ENCODE data around the gene NCBP3.
A peak's percentile ranks its signal among the peaks of the same experiment; 100 is the strongest.
"Not testable (repeated sequence)": the region's sequence is repeated elsewhere in the genome, so short reads cannot be mapped to it uniquely, and the experiment has no call there.

Gene NCBP3

GRCh38 chr17:3851461-3852100 is 5.5 kb upstream of the NCBP3 start:
- no peak for DNase-seq

DNA sequence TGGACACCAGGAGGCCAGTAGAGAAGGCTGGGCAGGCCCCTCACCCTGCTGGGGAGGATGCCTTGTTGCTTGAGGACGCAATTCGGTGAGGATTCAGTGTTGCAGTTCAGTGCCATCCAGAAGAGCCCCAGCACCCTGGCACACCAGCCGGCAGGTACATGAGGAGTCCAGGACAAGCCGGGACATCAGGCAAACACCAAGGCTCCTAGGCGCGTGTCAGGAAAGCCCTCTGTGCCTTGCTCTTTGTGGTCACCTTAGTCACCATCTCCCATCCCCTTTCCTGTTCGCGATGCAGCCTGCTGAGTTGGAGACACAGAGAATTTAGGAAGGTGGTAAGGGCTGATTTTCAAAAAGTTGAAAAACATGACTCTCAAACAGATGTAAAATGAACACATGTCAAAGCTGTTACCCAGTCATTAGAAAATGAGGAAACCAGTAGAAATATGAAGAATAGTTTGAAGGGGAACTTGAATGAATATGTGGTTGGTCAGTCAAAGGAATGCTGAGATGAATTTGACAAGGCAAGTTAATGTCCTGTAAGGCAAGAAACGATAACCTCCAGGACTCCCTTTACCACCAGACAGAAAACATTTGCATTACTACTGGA is 2.3 kb upstream of the NCBP3 start:
- DNase-seq: no peak

DNA sequence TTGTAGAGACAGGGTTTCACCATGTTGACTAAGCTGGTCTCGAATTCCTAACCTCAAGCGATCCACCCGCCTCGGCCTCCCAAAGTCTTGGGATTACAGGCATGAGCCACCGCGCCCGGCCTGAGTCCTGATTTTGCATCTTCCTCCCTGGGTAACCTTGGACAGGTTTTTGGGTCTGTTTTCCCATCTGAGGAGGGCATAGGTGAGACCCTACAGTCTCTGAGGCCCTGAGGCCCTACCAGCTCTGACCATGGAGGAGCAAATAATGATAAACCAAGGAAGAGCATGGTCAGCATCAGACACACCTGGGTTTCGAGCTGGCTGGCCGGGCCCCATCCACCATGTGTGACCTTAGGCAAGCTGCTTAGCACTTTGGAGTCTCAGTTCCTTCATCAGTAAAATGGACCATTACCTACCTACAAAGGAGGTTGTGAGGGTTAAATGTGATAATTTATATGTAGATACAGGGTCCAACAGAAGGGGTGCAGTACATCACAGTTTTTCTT is 1.2 kb upstream of the NCBP3 start:
- no peak for DNase-seq

GRCh38 chr17:3846437-3847164 is 555 bp upstream of the NCBP3 start:
- DNase-seq: no peak

- peak in 2 of 56 donors; percentile 19 to 38 for DNase-seq
Measured at GRCh38 chr17:3845291-3845620, 790 bp downstream of the NCBP3 start.

GRCh38 chr17:3844556-3844955 is 1.5 kb downstream of the NCBP3 start:
- not testable (repeated sequence) for DNase-seq

DNA sequence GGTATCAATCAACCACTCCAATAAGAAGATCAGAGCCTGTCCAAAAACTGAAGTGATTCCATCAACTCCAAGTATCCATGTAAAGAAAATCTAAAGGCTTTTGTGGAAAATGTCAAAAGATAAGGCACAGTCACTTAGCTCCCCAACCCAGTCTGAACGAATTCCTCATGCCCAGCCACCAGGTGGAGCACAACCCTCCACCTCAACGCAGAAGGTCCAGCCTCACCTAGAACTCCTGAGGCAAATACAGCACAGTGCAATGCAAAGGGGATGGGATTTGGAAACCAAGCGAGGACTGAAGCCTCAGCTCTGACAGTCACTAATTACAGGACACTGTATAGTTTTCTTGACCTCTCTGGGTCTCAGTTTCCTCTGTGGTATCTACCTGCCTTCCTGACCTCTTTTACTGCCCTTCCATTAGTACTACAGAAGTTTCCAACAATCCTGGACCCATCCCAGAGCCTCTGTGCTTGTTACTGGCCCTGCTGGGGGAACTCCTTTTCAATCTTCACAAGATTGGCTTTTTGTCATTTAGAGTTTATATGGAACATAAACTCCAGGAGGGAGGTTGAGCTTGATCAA is 2.0 kb downstream of the NCBP3 start:
- DNase-seq: peak in 2 of 56 donors; percentile 13 to 14

- no peak for DNase-seq
Measured at GRCh38 chr17:3838206-3838605, 7.8 kb downstream of the NCBP3 start.

GRCh38 chr17:3836551-3836950 is 9.5 kb downstream of the NCBP3 start:
- no peak for DNase-seq

GRCh38 chr17:3835410-3836229 is 10.4 kb downstream of the NCBP3 start:
- no peak for DNase-seq

- DNase-seq: no peak
Measured at GRCh38 chr17:3834811-3835210, 11.2 kb downstream of the NCBP3 start.

DNA sequence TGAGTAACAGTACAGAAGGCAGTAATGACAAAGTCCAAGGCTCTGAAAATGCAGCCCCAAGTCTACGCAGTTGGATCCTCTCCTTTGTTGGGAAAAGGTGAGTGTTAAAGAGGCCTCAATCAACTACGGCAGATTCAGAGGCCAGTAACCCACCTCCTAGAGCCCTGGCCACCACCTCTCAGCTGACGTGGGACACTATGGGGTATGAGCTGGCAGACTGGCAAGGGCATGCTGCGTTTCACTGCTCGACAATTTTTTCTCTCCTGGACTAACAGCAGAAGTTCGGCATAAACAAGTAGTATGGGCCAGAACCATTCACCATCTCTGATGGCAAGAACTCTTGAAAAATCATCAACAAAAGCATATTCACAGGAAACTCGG is 17.2 kb downstream of the NCBP3 start:
- DNase-seq: no peak

- no peak for DNase-seq
Measured at GRCh38 chr17:3828151-3828851, 17.7 kb downstream of the NCBP3 start.

GRCh38 chr17:3827124-3827773 is 18.8 kb downstream of the NCBP3 start:
- peak in 42 of 56 donors; percentile 4 to 78 (median 36) for DNase-seq

GRCh38 chr17:3826191-3826590 is 19.9 kb downstream of the NCBP3 start:
- DNase-seq: no peak

- DNase-seq: no peak
Measured at GRCh38 chr17:3821101-3821500, 24.9 kb downstream of the NCBP3 start.

DNA sequence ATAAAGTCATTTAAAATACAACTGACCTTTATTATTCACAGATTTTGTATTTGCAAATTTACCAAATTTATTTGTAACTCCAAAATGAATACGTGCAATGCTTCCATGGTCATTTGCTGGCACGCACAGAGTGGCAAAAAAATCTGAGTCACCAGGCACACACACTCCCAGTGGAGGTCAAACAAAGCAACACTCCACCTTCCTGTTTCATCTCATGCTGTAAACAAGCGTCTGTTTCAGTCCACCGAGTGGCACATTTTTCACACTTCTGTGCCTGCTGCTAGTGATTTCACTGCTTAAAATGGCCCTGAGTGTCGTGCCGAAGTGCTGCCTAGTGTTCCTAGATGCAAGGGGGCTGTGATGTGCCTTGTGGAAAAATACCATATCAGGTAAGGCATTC is 27.3 kb downstream of the NCBP3 start:
- peak in 1 of 56 donors; percentile 23 for DNase-seq

DNA sequence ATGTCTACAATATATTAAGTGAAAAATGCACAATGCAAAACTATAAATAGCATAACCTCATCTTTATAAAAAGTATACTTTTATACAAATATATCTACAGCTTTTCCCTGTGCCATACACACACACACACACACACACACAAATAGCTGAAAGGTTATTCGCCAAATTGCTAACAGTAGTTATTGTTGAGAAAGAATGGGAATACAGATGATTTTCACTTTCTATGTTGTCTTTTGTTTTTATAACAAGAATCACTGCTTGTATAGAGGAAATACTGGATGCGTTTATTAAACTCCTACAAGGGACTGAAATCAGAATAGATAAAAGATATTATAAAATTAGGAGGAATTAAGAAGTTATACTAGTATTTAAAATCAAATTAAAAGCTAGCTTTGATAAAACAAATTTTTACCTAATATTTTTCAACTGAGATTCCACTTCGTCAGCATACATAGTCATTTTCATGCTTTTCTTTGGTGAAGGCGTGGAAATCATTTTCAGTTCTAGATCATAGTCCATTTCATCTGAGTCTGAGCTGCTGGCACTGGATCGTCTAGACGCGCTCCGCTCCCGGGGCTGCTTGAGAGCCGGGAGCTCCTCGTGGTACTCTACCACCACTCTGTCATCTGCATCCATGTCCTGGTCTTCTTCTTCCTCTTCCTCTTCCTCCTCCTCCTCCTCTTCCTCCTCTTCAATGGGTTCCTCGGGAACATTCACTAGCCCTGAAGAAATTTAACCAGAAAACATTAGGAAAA is 28.0 kb downstream of the NCBP3 start:
- DNase-seq: peak in 1 of 56 donors; percentile 4

GRCh38 chr17:3815925-3816324 is 30.1 kb downstream of the NCBP3 start:
- DNase-seq: no peak
